Measurements from ENCODE around the gene SLC8A1. TPM values are rescaled to one million over a fixed set of nuclear protein-coding genes. Genes with fewer than 3 reads are reported as not detected.

SLC8A1 gene
- total and polyA plus RNA-seq, 11 donors = 61.9 to 1,521 (median 827) TPM

GRCh38 chr2:40282428-40282827 is 169.5 kb downstream of the SLC8A1 start:
- Histone ChIP-seq H3K4me1 (peaks cover 3 to 88% (median 62%) of the 10 kb centered on the region in 12 donors), H3K27ac (peak overlapping the region; percentile 3 to 78 (median 70)), H3K27me3 (no peaks in the 10 kb centered on the region), H3K4me3 (peak overlapping the region in 9 of 12 donors; percentile 1 to 38 (median 33)), H3K36me3 (no peaks in the 10 kb centered on the region), H3K9me3 (no peaks in the 10 kb centered on the region)
- intact Hi-C loops (cut with DNase I) = loop anchor here in 2 of 10 donors (10.0 kb wide), 2 partner anchors 162 to 172 kb away; partner anchors contain the start of gene SLC8A1 (in 1 of the 2)
- ATAC-seq (peak in 1 of 4 donors; percentile 8), DNase-seq (no peak)
- TF ChIP-seq, protein P1, sequence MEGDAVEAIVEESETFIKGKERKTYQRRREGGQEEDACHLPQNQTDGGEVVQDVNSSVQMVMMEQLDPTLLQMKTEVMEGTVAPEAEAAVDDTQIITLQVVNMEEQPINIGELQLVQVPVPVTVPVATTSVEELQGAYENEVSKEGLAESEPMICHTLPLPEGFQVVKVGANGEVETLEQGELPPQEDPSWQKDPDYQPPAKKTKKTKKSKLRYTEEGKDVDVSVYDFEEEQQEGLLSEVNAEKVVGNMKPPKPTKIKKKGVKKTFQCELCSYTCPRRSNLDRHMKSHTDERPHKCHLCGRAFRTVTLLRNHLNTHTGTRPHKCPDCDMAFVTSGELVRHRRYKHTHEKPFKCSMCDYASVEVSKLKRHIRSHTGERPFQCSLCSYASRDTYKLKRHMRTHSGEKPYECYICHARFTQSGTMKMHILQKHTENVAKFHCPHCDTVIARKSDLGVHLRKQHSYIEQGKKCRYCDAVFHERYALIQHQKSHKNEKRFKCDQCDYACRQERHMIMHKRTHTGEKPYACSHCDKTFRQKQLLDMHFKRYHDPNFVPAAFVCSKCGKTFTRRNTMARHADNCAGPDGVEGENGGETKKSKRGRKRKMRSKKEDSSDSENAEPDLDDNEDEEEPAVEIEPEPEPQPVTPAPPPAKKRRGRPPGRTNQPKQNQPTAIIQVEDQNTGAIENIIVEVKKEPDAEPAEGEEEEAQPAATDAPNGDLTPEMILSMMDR (IDR thresholded peaks at IDR 0.05) = no peak
- TF ChIP-seq POLR2A (IDR thresholded peaks at IDR 0.05) = no peak
- 26 to 42% (median 34%) methylated on average over 7 of the region's 7 CpGs for WGBS, 4 donors

DNA sequence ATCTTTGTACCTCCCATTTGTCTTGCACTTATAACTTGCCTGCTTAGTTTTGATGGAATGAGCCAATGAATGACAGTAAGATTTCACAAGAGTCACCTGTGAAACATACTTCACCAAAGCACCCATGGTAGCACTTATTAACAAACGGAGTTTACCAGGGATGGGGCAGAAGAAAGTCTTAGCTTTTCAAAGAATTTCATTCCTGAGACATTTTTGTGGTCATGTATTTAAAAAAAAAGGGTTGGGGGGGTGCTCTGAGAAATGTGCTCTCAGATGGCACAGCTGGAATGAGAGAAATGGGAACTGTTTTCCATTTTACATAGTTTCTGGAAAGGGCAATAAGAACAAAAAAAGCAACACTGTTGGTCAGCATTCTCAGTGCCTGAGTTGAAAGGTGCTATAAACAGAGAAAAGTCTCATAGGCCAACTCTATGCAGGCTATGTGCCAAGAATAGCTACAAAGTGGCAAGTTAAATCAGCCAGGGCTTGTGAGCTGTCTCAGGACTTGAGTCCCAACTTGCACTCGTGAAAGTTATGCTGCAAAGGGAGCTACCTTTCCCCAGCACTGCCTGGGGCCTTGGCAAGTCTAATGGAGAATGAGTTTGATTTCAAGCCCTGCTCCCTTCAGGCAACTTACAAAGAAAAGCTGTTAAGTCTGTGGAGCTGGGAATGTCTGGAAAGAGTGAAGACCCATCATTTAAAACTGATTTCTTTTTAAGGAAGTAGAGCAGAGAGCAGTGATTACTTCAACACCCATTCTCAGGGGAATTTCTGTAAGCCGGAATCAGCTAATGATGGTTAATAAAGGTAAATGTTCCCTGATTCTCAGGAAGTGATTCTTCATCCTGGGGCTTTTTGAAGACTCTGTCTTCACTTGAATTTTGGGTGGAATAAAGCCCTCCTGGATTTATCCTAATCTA is 170.6 kb downstream of the SLC8A1 start:
- peaks cover 3 to 83% (median 59%) of the 10 kb centered on the region in 12 donors for H3K4me1 ChIP-seq
- ATAC-seq (peak; percentile 63 to 90 (median 81)), DNase-seq (peak in 4 of 5 donors; percentile 39 to 62 (median 47))
- H3K4me3 ChIP-seq = peak overlapping the region in 1 of 12 donors; percentile 37
- no peaks in the 10 kb centered on the region for H3K27me3 ChIP-seq
- intact Hi-C loops (cut with DNase I) = loop anchor here in 2 of 10 donors (10.0 kb wide), 2 partner anchors 164 to 174 kb away; partner anchors contain the start of gene SLC8A1 (in 1 of the 2)
- no peak for TF ChIP-seq POLR2A (IDR thresholded peaks at IDR 0.05)
- TF ChIP-seq, protein P1 (IDR thresholded peaks at IDR 0.05) = no peak
- H3K36me3 ChIP-seq = no peaks in the 10 kb centered on the region
- WGBS, 4 donors = 24 to 36% (median 28%) methylated on average over 3 of the region's 3 CpGs
- H3K27ac ChIP-seq = peak overlapping the region; percentile 8 to 78 (median 70)
- no peaks in the 10 kb centered on the region for H3K9me3 ChIP-seq

DNA sequence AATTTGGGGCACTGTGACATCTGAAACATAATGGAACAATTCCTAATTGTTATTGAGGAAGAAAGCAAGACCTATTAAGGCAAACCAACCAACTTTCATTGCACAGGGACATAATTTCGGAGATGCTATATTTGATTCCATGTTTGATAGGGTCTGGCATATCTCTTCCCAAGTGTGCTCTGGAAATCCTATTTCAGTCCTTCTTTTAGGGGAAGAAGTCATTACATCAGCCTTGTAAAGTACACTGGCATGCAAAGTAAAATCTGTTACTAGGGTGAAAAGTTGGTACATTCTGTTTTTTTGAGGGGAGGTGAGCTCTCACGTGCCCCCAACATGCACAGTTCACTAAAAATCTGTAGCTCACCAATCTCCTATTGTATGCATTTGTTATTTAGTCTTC is 172.4 kb downstream of the SLC8A1 start:
- no peak for DNase-seq
- Histone ChIP-seq H3K27ac (peak overlapping the region in 10 of 12 donors; percentile 0 to 77 (median 26)), H3K4me1 (peaks cover 3 to 82% (median 57%) of the 10 kb centered on the region in 12 donors), H3K27me3 (no peaks in the 10 kb centered on the region), H3K36me3 (no peaks in the 10 kb centered on the region), H3K4me3 (peak overlapping the region in 6 of 12 donors; percentile 5 to 18 (median 16)), H3K9me3 (no peaks in the 10 kb centered on the region)
- WGBS, 4 donors = 53 to 62% (median 56%) methylated on average over 2 of the region's 2 CpGs
- no peak for ATAC-seq
- TF ChIP-seq, protein P1 (IDR thresholded peaks at IDR 0.05) = no peak
- no peak for TF ChIP-seq POLR2A (IDR thresholded peaks at IDR 0.05)
- intact Hi-C loops (cut with DNase I) = no loop called here

GRCh38 chr2:40279001-40279400 is 172.9 kb downstream of the SLC8A1 start:
- intact Hi-C loops (cut with DNase I) = no loop called here
- Histone ChIP-seq H3K36me3 (no peaks in the 10 kb centered on the region), H3K27ac (peak overlapping the region in 10 of 12 donors; percentile 0 to 77 (median 26)), H3K27me3 (no peaks in the 10 kb centered on the region), H3K9me3 (no peaks in the 10 kb centered on the region), H3K4me3 (peak overlapping the region in 6 of 12 donors; percentile 5 to 24 (median 17)), H3K4me1 (peaks cover 6 to 83% (median 59%) of the 10 kb centered on the region in 12 donors)
- WGBS, 4 donors = 29 to 43% (median 33%) methylated on average over 2 of the region's 2 CpGs
- TF ChIP-seq, protein P1 (IDR thresholded peaks at IDR 0.05) = no peak
- TF ChIP-seq POLR2A (IDR thresholded peaks at IDR 0.05) = no peak
- DNase-seq (no peak), ATAC-seq (peak in 1 of 4 donors; percentile 32)
